ENCODE results near the gene PREX1. TPM values are rescaled to one million over a fixed set of nuclear protein-coding genes. Genes with fewer than 3 reads are reported as not detected.

The PREX1 gene
- total RNA-seq, 4 donors from 2014 or later: 7.5 to 10.9 (median 9.1) TPM

DNA sequence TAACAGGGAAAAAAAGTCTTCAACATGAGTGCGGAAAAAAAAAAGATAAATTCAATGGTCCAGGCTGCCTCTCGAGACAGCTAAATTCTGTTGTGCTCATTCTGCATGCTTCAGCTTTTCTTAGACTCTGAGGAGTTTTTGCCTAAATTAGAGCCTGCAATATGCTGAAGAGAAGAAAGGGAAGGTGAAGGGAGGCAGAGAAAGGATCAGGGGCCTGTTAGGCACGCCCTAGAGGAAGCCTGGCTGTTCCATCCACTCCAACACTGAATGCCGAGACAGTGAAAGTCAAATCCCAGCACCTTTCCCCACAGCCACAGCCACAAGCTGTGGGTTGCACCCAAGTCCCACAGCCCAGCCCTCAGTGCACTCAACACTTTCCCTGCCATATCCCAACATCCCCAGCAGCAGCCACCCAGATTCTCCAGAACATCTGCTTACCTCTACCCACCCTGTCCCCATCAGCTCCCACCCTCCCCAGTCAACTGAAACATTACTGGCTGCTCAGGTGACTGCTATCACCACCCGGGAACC lies 37.3 kb downstream of the PREX1 start:
- no peaks in the 10 kb centered on the region for H3K9me3 ChIP-seq
- no peak for DNase-seq
- H3K27ac ChIP-seq: no peak overlapping the region
- TF ChIP-seq, protein P1, sequence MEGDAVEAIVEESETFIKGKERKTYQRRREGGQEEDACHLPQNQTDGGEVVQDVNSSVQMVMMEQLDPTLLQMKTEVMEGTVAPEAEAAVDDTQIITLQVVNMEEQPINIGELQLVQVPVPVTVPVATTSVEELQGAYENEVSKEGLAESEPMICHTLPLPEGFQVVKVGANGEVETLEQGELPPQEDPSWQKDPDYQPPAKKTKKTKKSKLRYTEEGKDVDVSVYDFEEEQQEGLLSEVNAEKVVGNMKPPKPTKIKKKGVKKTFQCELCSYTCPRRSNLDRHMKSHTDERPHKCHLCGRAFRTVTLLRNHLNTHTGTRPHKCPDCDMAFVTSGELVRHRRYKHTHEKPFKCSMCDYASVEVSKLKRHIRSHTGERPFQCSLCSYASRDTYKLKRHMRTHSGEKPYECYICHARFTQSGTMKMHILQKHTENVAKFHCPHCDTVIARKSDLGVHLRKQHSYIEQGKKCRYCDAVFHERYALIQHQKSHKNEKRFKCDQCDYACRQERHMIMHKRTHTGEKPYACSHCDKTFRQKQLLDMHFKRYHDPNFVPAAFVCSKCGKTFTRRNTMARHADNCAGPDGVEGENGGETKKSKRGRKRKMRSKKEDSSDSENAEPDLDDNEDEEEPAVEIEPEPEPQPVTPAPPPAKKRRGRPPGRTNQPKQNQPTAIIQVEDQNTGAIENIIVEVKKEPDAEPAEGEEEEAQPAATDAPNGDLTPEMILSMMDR (IDR thresholded peaks at IDR 0.05 in 4 of 5, conservative IDR thresholded peaks at IDR 0.05 in 1 of 5): no peak
- no peak for TF ChIP-seq POLR2A (IDR thresholded peaks at IDR 0.05)
- no peaks in the 10 kb centered on the region for H3K27me3 ChIP-seq
- H3K36me3 ChIP-seq: no peaks in the 10 kb centered on the region
- H3K4me1 ChIP-seq: peaks cover 7 to 8% of the 10 kb centered on the region in 2 donors
- ATAC-seq: no peak
- no peak overlapping the region for H3K4me3 ChIP-seq
- intact Hi-C loops (cut with DNase I; ENCODE audit: low total_unique reads) (no loop called here), in situ Hi-C loops (cut with MboI; ENCODE audit: low sequenced_read_pairs in 4 of 4) (no loop called here)

GRCh38 chr20:48789781-48790472 lies 37.9 kb downstream of the PREX1 start:
- H3K4me3 ChIP-seq: no peak overlapping the region
- no peaks in the 10 kb centered on the region for H3K27me3 ChIP-seq
- no peak overlapping the region for H3K27ac ChIP-seq
- TF ChIP-seq, protein P1 (IDR thresholded peaks at IDR 0.05 in 4 of 5, conservative IDR thresholded peaks at IDR 0.05 in 1 of 5): no peak
- no peak for TF ChIP-seq POLR2A (IDR thresholded peaks at IDR 0.05)
- H3K36me3 ChIP-seq: no peaks in the 10 kb centered on the region
- DNase-seq (no peak), ATAC-seq (no peak)
- peaks cover 7 to 8% of the 10 kb centered on the region in 2 donors for H3K4me1 ChIP-seq
- no peaks in the 10 kb centered on the region for H3K9me3 ChIP-seq
- intact Hi-C loops (cut with DNase I; ENCODE audit: low total_unique reads): no loop called here
- in situ Hi-C loops (cut with MboI; ENCODE audit: low sequenced_read_pairs in 4 of 4): no loop called here

GRCh38 chr20:48789185-48789668 lies 38.6 kb downstream of the PREX1 start:
- Histone ChIP-seq H3K9me3 (no peaks in the 10 kb centered on the region), H3K36me3 (no peaks in the 10 kb centered on the region), H3K4me1 (peaks cover 7 to 8% of the 10 kb centered on the region in 2 donors), H3K27ac (no peak overlapping the region), H3K27me3 (no peaks in the 10 kb centered on the region), H3K4me3 (no peak overlapping the region)
- TF ChIP-seq, protein P1 (IDR thresholded peaks at IDR 0.05 in 4 of 5, conservative IDR thresholded peaks at IDR 0.05 in 1 of 5): no peak
- no peak for TF ChIP-seq POLR2A (IDR thresholded peaks at IDR 0.05)
- in situ Hi-C loops (cut with MboI; ENCODE audit: low sequenced_read_pairs in 4 of 4): no loop called here
- intact Hi-C loops (cut with DNase I; ENCODE audit: low total_unique reads): no loop called here
- no peak for DNase-seq
- no peak for ATAC-seq

GRCh38 chr20:48788486-48789072 lies 39.2 kb downstream of the PREX1 start:
- Histone ChIP-seq H3K4me3 (no peak overlapping the region), H3K27ac (no peak overlapping the region), H3K9me3 (no peaks in the 10 kb centered on the region), H3K27me3 (no peaks in the 10 kb centered on the region), H3K4me1 (peaks cover 7 to 8% of the 10 kb centered on the region in 2 donors), H3K36me3 (no peaks in the 10 kb centered on the region)
- DNase-seq (no peak), ATAC-seq (no peak)
- TF ChIP-seq, protein P1 (IDR thresholded peaks at IDR 0.05 in 4 of 5, conservative IDR thresholded peaks at IDR 0.05 in 1 of 5): no peak
- TF ChIP-seq POLR2A (IDR thresholded peaks at IDR 0.05): no peak
- intact Hi-C loops (cut with DNase I; ENCODE audit: low total_unique reads) (no loop called here), in situ Hi-C loops (cut with MboI; ENCODE audit: low sequenced_read_pairs in 4 of 4) (no loop called here)

Measured in gastrocnemius medialis (tissue), 4 donors.